PC-9 (cell line): ENCODE measurements around the gene SGMS1. TPM values are rescaled to one million over a fixed set of nuclear protein-coding genes. Genes with fewer than 3 reads are reported as not detected.
"Not testable (repeated sequence)": the region's sequence is repeated elsewhere in the genome, so short reads cannot be mapped to it uniquely, and the experiment has no call there.

Experiments
- BruUV-seq: library from RNA; stranded (reverse); fragments of 400-500 nt; replicated peaks from 2 replicates; lab custom pipeline; 2021; lab: Mats Ljungman, UMichigan
- CTCF ChIA-PET: fragments of 300-600 bp; sonication (Branson Sonifier 250); formaldehyde crosslinking; loops from one replicate; lab custom pipeline; 2022; ENCODE audit warnings: antibody characterized with exemption; lab: Charles Lee
- POLR2A ChIA-PET: fragments of 300-600 bp; sonication (Branson Sonifier 250); formaldehyde crosslinking; loops from one replicate; lab custom pipeline; 2022; ENCODE audit warnings: antibody characterized with exemption; ENCODE audit not compliant: unreplicated experiment; lab: Charles Lee
- DNase-seq, 2 experiments: peaks; one replicate each; pipeline versions ENCODE4 v3.0.0 to v3.0.0-alpha.2; 2015 to 2022; ENCODE audit warnings: mixed read lengths in 1 of 2
- H2AFZ ChIP-seq: fragments of 200-600 bp; sonication (generic); 2 replicates; pipeline ENCODE4 v1.8.1; 2017; ENCODE audit warnings: antibody characterized with exemption
- H3F3A ChIP-seq: fragments of 200-600 bp; sonication (generic); 2 replicates; pipeline ENCODE4 v1.8.1; 2017; ENCODE audit warnings: antibody characterized with exemption, mild to moderate bottlenecking, low read depth; ENCODE audit not compliant: insufficient read depth
- H3K27ac ChIP-seq: fragments of 200-600 bp; sonication (generic); 2 replicates; pipeline ENCODE4 v1.6.1; 2016; ENCODE audit warnings: mixed run types
- H3K27me3 ChIP-seq: fragments of 200-600 bp; sonication (generic); 2 replicates; pipeline ENCODE4 v1.6.1; 2016; ENCODE audit warnings: low read depth, mixed run types; ENCODE audit not compliant: insufficient read depth
- H3K36me3 ChIP-seq: fragments of 200-600 bp; sonication (generic); 2 replicates; pipeline ENCODE4 v1.6.1; 2016; ENCODE audit warnings: low read depth, mixed run types
- H3K4me1 ChIP-seq: fragments of 200-600 bp; sonication (generic); replicated peaks from 2 replicates; pipeline ENCODE4 v1.6.1; 2016; ENCODE audit warnings: mixed run types; ENCODE audit not compliant: insufficient read depth
- H3K4me2 ChIP-seq: fragments of 200-600 bp; sonication (generic); 2 replicates; pipeline ENCODE4 v1.6.1; 2017; ENCODE audit warnings: mixed run types
- H3K4me3 ChIP-seq: fragments of 200-600 bp; sonication (generic); 2 replicates; pipeline ENCODE4 v1.6.1; 2016; ENCODE audit warnings: mixed run types
- H3K79me2 ChIP-seq: fragments of 200-600 bp; sonication (generic); 2 replicates; pipeline ENCODE4 v1.6.1; 2017; ENCODE audit warnings: low read depth, mixed run types
- H3K9me2 ChIP-seq: fragments of 200-600 bp; sonication (generic); 2 replicates; pipeline ENCODE4 v1.8.1; 2017; ENCODE audit warnings: mild to moderate bottlenecking; ENCODE audit not compliant: insufficient read depth
- H3K9me3 ChIP-seq: fragments of 200-600 bp; sonication (generic); 2 replicates; pipeline ENCODE4 v1.8.1; 2016; ENCODE audit warnings: low read depth; ENCODE audit not compliant: insufficient read depth
- H4K20me1 ChIP-seq: fragments of 200-600 bp; sonication (generic); 2 replicates; pipeline ENCODE4 v1.8.1; 2017; ENCODE audit not compliant: insufficient read depth
- CTCF ChIP-seq: fragments of 200-600 bp; sonication (generic); conservative IDR thresholded peaks from 2 replicates; pipeline ENCODE4 v1.6.1; 2017; ENCODE audit warnings: mixed run types, antibody characterized with exemption, mild to moderate bottlenecking, moderate library complexity
- EZH2 ChIP-seq: fragments of 200-600 bp; sonication (generic); IDR thresholded peaks from 2 replicates; pipeline ENCODE4 v1.8.0; 2017; ENCODE audit warnings: antibody characterized with exemption, low read depth
- intact Hi-C: fragments of 100-400 bp; cut with micrococcal nuclease; formaldehyde crosslinking; loops from one replicate; pipeline ENCODE4 v1.10.0; 2022; ENCODE audit not compliant: unreplicated experiment
- total RNA-seq: library from RNA; stranded (reverse); gene quantifications from 2 replicates; pipeline ENCODE4 v1.2.3, GENCODE V29; 2021

SGMS1 gene
- total RNA-seq, 1 experiment from 2014 or later = 35.0 TPM

GRCh38 chr10:50447691-50448090 is 176.1 kb downstream of the SGMS1 start:
- intact Hi-C loops = no loop called here
- no peaks in the 10 kb centered on the region for H3K4me1 ChIP-seq
- DNase-seq = no peak
- H3K9me2 ChIP-seq = no peaks in the 10 kb centered on the region
- no peaks in the 10 kb centered on the region for H4K20me1 ChIP-seq
- H3F3A ChIP-seq = no peaks in the 10 kb centered on the region
- no peaks in the 10 kb centered on the region for H3K27me3 ChIP-seq
- no peak overlapping the region for H3K4me3 ChIP-seq
- no peak overlapping the region for H3K27ac ChIP-seq
- H3K79me2 ChIP-seq = 0 out of 2 replicates have a peak, but pooled peaks cover 3% of the 10 kb centered on the region
- no peaks in the 10 kb centered on the region for H3K36me3 ChIP-seq
- H3K4me2 ChIP-seq = no peak overlapping the region
- no peaks in the 10 kb centered on the region; the same call in 1 of the 2 replicates for H3K9me3 ChIP-seq
- CTCF ChIA-PET = no interaction called here
- no TSS peak for BruUV-seq
- no peak overlapping the region for H2AFZ ChIP-seq
- POLR2A ChIA-PET = no interaction called here
- TF ChIP-seq CTCF (no peak), EZH2 (no peak)

DNA sequence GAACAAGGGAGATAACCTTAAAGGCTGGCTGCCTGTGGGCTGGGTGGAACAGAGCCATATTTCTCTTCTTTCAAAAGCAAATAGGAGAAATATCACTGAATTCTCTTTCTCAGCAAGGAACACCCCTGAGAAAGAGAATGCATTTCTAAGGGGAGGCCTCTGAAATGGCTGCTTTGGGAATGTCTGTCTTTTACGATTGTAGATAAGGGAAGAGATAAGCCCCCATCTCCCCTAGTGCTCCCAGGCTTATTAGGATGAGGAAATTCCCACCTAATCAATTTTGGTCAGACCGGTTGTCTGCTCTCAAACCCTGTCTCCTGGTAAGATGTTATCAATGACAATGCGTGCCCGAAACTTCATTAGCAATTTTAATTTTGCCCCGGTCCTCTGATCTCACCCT is 178.0 kb downstream of the SGMS1 start:
- H2AFZ ChIP-seq, H3F3A ChIP-seq, H3K27ac ChIP-seq, H3K4me1 ChIP-seq, POLR2A ChIA-PET, H4K20me1 ChIP-seq, H3K79me2 ChIP-seq, CTCF ChIA-PET, H3K9me3 ChIP-seq, H3K27me3 ChIP-seq, H3K9me2 ChIP-seq, H3K4me2 ChIP-seq, H3K36me3 ChIP-seq, DNase-seq, intact Hi-C loops, BruUV-seq, H3K4me3 ChIP-seq: not testable (repeated sequence)

DNA sequence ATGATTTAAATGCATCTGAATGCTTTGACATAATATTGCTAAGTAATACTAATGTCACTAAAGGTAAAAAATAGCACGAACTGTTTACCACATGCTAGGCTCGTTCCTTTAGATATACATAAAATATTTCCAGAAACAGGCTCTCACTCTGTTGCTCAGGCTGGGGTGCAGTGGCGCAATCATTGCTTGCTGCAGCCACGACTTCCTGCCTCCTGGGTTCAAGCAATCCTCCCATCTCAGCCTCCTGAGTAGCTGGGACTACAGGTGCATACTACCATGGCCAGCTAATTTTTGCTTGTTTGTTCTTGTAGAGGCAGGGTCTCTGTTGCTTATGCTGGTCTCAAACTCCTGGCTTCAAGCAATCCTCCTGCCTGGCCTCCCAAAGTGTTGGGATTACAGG is 183.3 kb downstream of the SGMS1 start:
- Histone ChIP-seq H3K27me3 (no peaks in the 10 kb centered on the region), H3K4me1 (no peaks in the 10 kb centered on the region), H3K36me3 (no peaks in the 10 kb centered on the region), H3K4me3 (no peak overlapping the region), H3K27ac (no peak overlapping the region), H3F3A (no peaks in the 10 kb centered on the region), H2AFZ (no peak overlapping the region), H4K20me1 (no peaks in the 10 kb centered on the region), H3K79me2 (no peaks in the 10 kb centered on the region), H3K9me2 (no peaks in the 10 kb centered on the region; the same call in 1 of the 2 replicates), H3K9me3 (no peaks in the 10 kb centered on the region), H3K4me2 (no peak overlapping the region)
- intact Hi-C loops = no loop called here
- POLR2A ChIA-PET = no interaction called here
- CTCF ChIA-PET = no interaction called here
- TF ChIP-seq CTCF (no peak), EZH2 (no peak)
- no TSS peak for BruUV-seq
- DNase-seq = no peak

- BruUV-seq = no TSS peak
- Histone ChIP-seq H3K4me2 (no peak overlapping the region), H3K27me3 (no peaks in the 10 kb centered on the region), H3F3A (no peaks in the 10 kb centered on the region), H3K9me3 (no peaks in the 10 kb centered on the region), H3K4me3 (no peak overlapping the region), H3K4me1 (no peaks in the 10 kb centered on the region), H3K9me2 (no peaks in the 10 kb centered on the region; the same call in 1 of the 2 replicates), H4K20me1 (no peaks in the 10 kb centered on the region), H3K36me3 (no peaks in the 10 kb centered on the region), H3K79me2 (no peaks in the 10 kb centered on the region), H2AFZ (no peak overlapping the region), H3K27ac (no peak overlapping the region)
- DNase-seq = peak in 1 of 2 experiments; percentile 33
- CTCF ChIA-PET = no interaction called here
- no peak for TF ChIP-seq EZH2
- no peak for TF ChIP-seq CTCF
- POLR2A ChIA-PET = no interaction called here
- intact Hi-C loops = no loop called here
Observed at GRCh38 chr10:50439806-50440205, 183.9 kb downstream of the SGMS1 start.
